IPS-NIHi7 (cell line): ENCODE data around the gene DDX51.

Experiments
- DNase-seq: peaks from one replicate; pipeline ENCODE4 v3.0.0; 2012; ENCODE audit warnings: mixed read lengths; ENCODE audit errors: extremely low spot score

Gene DDX51

GRCh38 chr12:132144115-132144809, at the start of gene DDX51, which contains the start of gene NOC4L:
Gene DDX51, minus strand, starts transcription at chr12:132144319. Its CDS starts 23 bp downstream, at chr12:132144296.
Gene NOC4L, plus strand, starts transcription at chr12:132144457. Its CDS starts 32 bp downstream, at chr12:132144489.
- peak; percentile 98 for DNase-seq

GRCh38 chr12:132191715-132192553, 47.8 kb upstream of the DDX51 start:
- DNase-seq = no peak

- no peak for DNase-seq
Observed at GRCh38 chr12:132190834-132191500, 46.8 kb upstream of the DDX51 start.

- DNase-seq = peak; percentile 73
Observed at GRCh38 chr12:132190012-132190755, 46.1 kb upstream of the DDX51 start.

- DNase-seq = peak; percentile 81
Observed at GRCh38 chr12:132189378-132190011, 45.4 kb upstream of the DDX51 start.

GRCh38 chr12:132188916-132189325, 44.8 kb upstream of the DDX51 start:
- no peak for DNase-seq

- no peak for DNase-seq
Observed at GRCh38 chr12:132188451-132188901, 44.4 kb upstream of the DDX51 start.

GRCh38 chr12:132187646-132188450, 43.7 kb upstream of the DDX51 start:
- no peak for DNase-seq

- no peak for DNase-seq
Observed at GRCh38 chr12:132186857-132187620, 42.9 kb upstream of the DDX51 start.

GRCh38 chr12:132186208-132186856, 42.2 kb upstream of the DDX51 start:
- no peak for DNase-seq

- DNase-seq = no peak
Observed at GRCh38 chr12:132185705-132186104, 41.6 kb upstream of the DDX51 start.

- DNase-seq = no peak
Observed at GRCh38 chr12:132182711-132183365, 38.7 kb upstream of the DDX51 start.

- no peak for DNase-seq
Observed at GRCh38 chr12:132182206-132182710, 38.1 kb upstream of the DDX51 start.

GRCh38 chr12:132181570-132182200, 37.6 kb upstream of the DDX51 start:
- no peak for DNase-seq

GRCh38 chr12:132180648-132181546, 36.8 kb upstream of the DDX51 start:
- DNase-seq = no peak
